D721Med (cell line): ENCODE data around the gene HIP1.
"Not testable (repeated sequence)": the region's sequence is repeated elsewhere in the genome, so short reads cannot be mapped to it uniquely, and the experiment has no call there.

Experiments used
- DNase-seq: peaks from one replicate; pipeline ENCODE4 v3.0.0; 2011; ENCODE audit warnings: low spot score; ENCODE audit not compliant: insufficient read length
- FAIRE-seq: peaks from 2 replicates; lab custom pipeline; 2011; peaks lifted over from hg19 to GRCh38; lab: Jason Lieb, UNC
- CTCF ChIP-seq: IDR thresholded peaks from 2 replicates; pipeline ENCODE4 v1.5.1; 2012; ENCODE audit warnings: mild to moderate bottlenecking, control low read depth; ENCODE audit not compliant: insufficient read depth; ENCODE audit errors: missing control alignments

Gene HIP1

GRCh38 chr7:75596727-75597614, 141.8 kb downstream of the HIP1 start:
- DNase-seq, result no peak
- TF ChIP-seq CTCF, result no peak
- no peak for FAIRE-seq

GRCh38 chr7:75595766-75596165, 143.0 kb downstream of the HIP1 start:
- FAIRE-seq, result no peak
- no peak for DNase-seq
- no peak for TF ChIP-seq CTCF

- DNase-seq, FAIRE-seq: not testable (repeated sequence)
These were observed 145.1 kb downstream of the HIP1 start for GRCh38 chr7:75593500-75594184.

GRCh38 chr7:75591467-75592255, 147.1 kb downstream of the HIP1 start:
- no peak for TF ChIP-seq CTCF
- no peak for FAIRE-seq
- no peak for DNase-seq

GRCh38 chr7:75590373-75591005, 148.3 kb downstream of the HIP1 start:
- no peak for TF ChIP-seq CTCF
- DNase-seq (no peak), FAIRE-seq (no peak)

- DNase-seq (no peak), FAIRE-seq (no peak)
- no peak for TF ChIP-seq CTCF
These were observed 154.4 kb downstream of the HIP1 start for GRCh38 chr7:75584354-75584753.

GRCh38 chr7:75583255-75583654, 155.5 kb downstream of the HIP1 start:
- FAIRE-seq (no peak), DNase-seq (no peak)
- TF ChIP-seq CTCF, result no peak
